Calu3 (cell line): ENCODE measurements around the gene SLC16A9. TPM values are rescaled to one million over a fixed set of nuclear protein-coding genes. Genes with fewer than 3 reads are reported as not detected.
"Not testable (repeated sequence)": the region's sequence is repeated elsewhere in the genome, so short reads cannot be mapped to it uniquely, and the experiment has no call there.

Experiments used
- BruUV-seq: library from RNA; stranded (reverse); fragments of 400-500 nt; replicated peaks from 2 replicates; lab custom pipeline; 2021; lab: Mats Ljungman, UMichigan
- CTCF ChIA-PET: fragments of 300-600 bp; sonication (Branson Sonifier 250); formaldehyde crosslinking; loops from one replicate; lab custom pipeline; 2022; ENCODE audit warnings: antibody characterized with exemption; lab: Charles Lee
- DNase-seq: peaks from one replicate; pipeline ENCODE4 v3.0.0; 2022
- H3K27ac Mint-ChIP-seq: one replicate; pipeline ENCODE4 v1.8.0; 2022; ENCODE audit warnings: mixed read lengths; ENCODE audit not compliant: unreplicated experiment
- H3K27me3 Mint-ChIP-seq: one replicate; pipeline ENCODE4 v1.8.0; 2022; ENCODE audit warnings: mixed read lengths; ENCODE audit not compliant: unreplicated experiment
- H3K36me3 Mint-ChIP-seq: one replicate; pipeline ENCODE4 v1.8.0; 2022; ENCODE audit warnings: mild to moderate bottlenecking, moderate library complexity, mixed read lengths; ENCODE audit not compliant: insufficient read depth, unreplicated experiment
- H3K4me1 Mint-ChIP-seq: one replicate; pipeline ENCODE4 v1.8.0; 2022; ENCODE audit warnings: mild to moderate bottlenecking, low read depth, mixed read lengths; ENCODE audit not compliant: unreplicated experiment
- H3K4me3 Mint-ChIP-seq: one replicate; pipeline ENCODE4 v1.8.0; 2022; ENCODE audit warnings: mild to moderate bottlenecking, low read depth, moderate library complexity, mixed read lengths; ENCODE audit not compliant: unreplicated experiment
- H3K9me3 Mint-ChIP-seq: one replicate; pipeline ENCODE4 v1.8.0; 2022; ENCODE audit warnings: low read depth, mixed read lengths; ENCODE audit not compliant: unreplicated experiment
- CTCF ChIP-seq: fragments of 200-600 bp; IDR thresholded peaks from one replicate; pipeline ENCODE4 v1.8.0; 2022; ENCODE audit warnings: antibody characterized with exemption; ENCODE audit not compliant: unreplicated experiment
- intact Hi-C: fragments of 100-400 bp; cut with micrococcal nuclease; formaldehyde crosslinking; loops from one replicate; pipeline ENCODE4 v1.10.0; 2022; ENCODE audit not compliant: unreplicated experiment
- total RNA-seq: library from RNA; stranded (reverse); gene quantifications from 2 replicates; pipeline ENCODE4 v1.2.3, GENCODE V29; 2022

Gene SLC16A9
- total RNA-seq, 1 experiment from 2014 or later: 2.2 TPM

GRCh38 chr10:59648711-59649201, 60.9 kb downstream of the SLC16A9 start:
- H3K36me3 Mint-ChIP-seq: no peaks in the 10 kb centered on the region
- TF ChIP-seq CTCF: no peak
- no peaks in the 10 kb centered on the region for H3K4me1 Mint-ChIP-seq
- peaks cover 5% of the 10 kb centered on the region for H3K9me3 Mint-ChIP-seq
- no peak for DNase-seq
- no peak overlapping the region for H3K4me3 Mint-ChIP-seq
- no TSS peak for BruUV-seq
- CTCF ChIA-PET: no interaction called here
- intact Hi-C loops: no loop called here
- H3K27me3 Mint-ChIP-seq: no peaks in the 10 kb centered on the region
- H3K27ac Mint-ChIP-seq: no peak overlapping the region

GRCh38 chr10:59644841-59645240, 64.8 kb downstream of the SLC16A9 start:
- Mint-ChIP-seq H3K4me1 (no peaks in the 10 kb centered on the region), H3K4me3 (no peak overlapping the region), H3K9me3 (peaks cover 5% of the 10 kb centered on the region), H3K27me3 (no peaks in the 10 kb centered on the region), H3K36me3 (no peaks in the 10 kb centered on the region), H3K27ac (no peak overlapping the region)
- intact Hi-C loops: no loop called here
- BruUV-seq: no TSS peak
- TF ChIP-seq CTCF: no peak
- DNase-seq: no peak
- CTCF ChIA-PET: no interaction called here

- CTCF ChIA-PET, BruUV-seq: not testable (repeated sequence)
Observed at GRCh38 chr10:59641688-59642087, 68.0 kb downstream of the SLC16A9 start.

GRCh38 chr10:59635502-59636290, 74.0 kb downstream of the SLC16A9 start:
- DNase-seq: no peak
- no peaks in the 10 kb centered on the region for H3K36me3 Mint-ChIP-seq
- H3K9me3 Mint-ChIP-seq: peaks cover 4% of the 10 kb centered on the region
- H3K4me3 Mint-ChIP-seq: no peak overlapping the region
- CTCF ChIA-PET: no interaction called here
- no peaks in the 10 kb centered on the region for H3K4me1 Mint-ChIP-seq
- H3K27ac Mint-ChIP-seq: no peak overlapping the region
- peaks cover 37% of the 10 kb centered on the region for H3K27me3 Mint-ChIP-seq
- TF ChIP-seq CTCF: no peak
- no TSS peak for BruUV-seq
- intact Hi-C loops: no loop called here

More at GRCh38 chr10:59641688-59642087, 68.0 kb downstream of the SLC16A9 start:
- intact Hi-C loops, H3K36me3 Mint-ChIP-seq, H3K4me1 Mint-ChIP-seq, H3K27ac Mint-ChIP-seq, H3K27me3 Mint-ChIP-seq, DNase-seq, H3K9me3 Mint-ChIP-seq, H3K4me3 Mint-ChIP-seq: not testable (repeated sequence)

GRCh38 chr10:59634102-59634501, 75.5 kb downstream of the SLC16A9 start:
- no TSS peak for BruUV-seq
- H3K4me1 Mint-ChIP-seq: no peaks in the 10 kb centered on the region
- intact Hi-C loops: no loop called here
- CTCF ChIA-PET: no interaction called here
- H3K4me3 Mint-ChIP-seq: no peak overlapping the region
- no peak for TF ChIP-seq CTCF
- no peak overlapping the region for H3K27ac Mint-ChIP-seq
- H3K27me3 Mint-ChIP-seq: peaks cover 51% of the 10 kb centered on the region
- H3K9me3 Mint-ChIP-seq: peaks cover 4% of the 10 kb centered on the region
- no peaks in the 10 kb centered on the region for H3K36me3 Mint-ChIP-seq
- no peak for DNase-seq
